ENCODE results near the gene ACO1.

Gene ACO1

GRCh38 chr9:32502464-32502863, 118.0 kb downstream of the ACO1 start:
- H3K9me3 ChIP-seq: no peaks in the 10 kb centered on the region
- in situ Hi-C loops (cut with MboI; ENCODE audit: low sequenced_read_pairs): no loop called here
- H3K27me3 ChIP-seq (ENCODE audit: low read depth): no peaks in the 10 kb centered on the region
- H3K4me1 ChIP-seq: no peaks in the 10 kb centered on the region
- DNase-seq (ENCODE audit: low spot score in 2 of 2): no peak
- no peaks in the 10 kb centered on the region for H3K36me3 ChIP-seq (replicated peaks)
- no peak overlapping the region for H3K4me3 ChIP-seq

GRCh38 chr9:32503008-32503407, 118.6 kb downstream of the ACO1 start:
- Histone ChIP-seq H3K4me1 (no peaks in the 10 kb centered on the region), H3K27me3 (ENCODE audit: low read depth) (no peaks in the 10 kb centered on the region), H3K9me3 (no peaks in the 10 kb centered on the region), H3K4me3 (no peak overlapping the region), H3K36me3 (replicated peaks) (no peaks in the 10 kb centered on the region)
- no peak for DNase-seq (ENCODE audit: low spot score in 2 of 2)
- in situ Hi-C loops (cut with MboI; ENCODE audit: low sequenced_read_pairs): no loop called here
